K562 (cell line): ENCODE measurements around the gene SLC9C2. TPM values are rescaled to one million over a fixed set of nuclear protein-coding genes. Genes with fewer than 3 reads are reported as not detected.

Experiments
- BACH1 ChIP-seq: fragments of 200-800 bp; sonication (Bioruptor generic); IDR thresholded peaks from 2 replicates; pipeline ENCODE4 v1.6.1; 2016; ENCODE audit warnings: missing genetic modification characterization, missing compliant biosample characterization
- IFI16 ChIP-seq: fragments of 250-450 bp; sonication (Bioruptor Pico); IDR thresholded peaks from 2 replicates; pipeline ENCODE4 v2.1.2; 2022; ENCODE audit warnings: mild to moderate bottlenecking, inconsistent platforms
- PRMT5 ChIP-seq: sonication (generic); formaldehyde crosslinking; IDR thresholded peaks from 2 replicates; pipeline ENCODE4 v1.5.0; 2020; ENCODE audit warnings: missing genetic modification reagents
- SMARCE1 ChIP-seq: fragments of 450-650 bp; IDR thresholded peaks from 2 replicates; pipeline ENCODE4 v1.7.1; 2016; ENCODE audit warnings: mild to moderate bottlenecking
- SREBF1 ChIP-seq: fragments of 150-350 bp; IDR thresholded peaks from 2 replicates; pipeline ENCODE4 v1.6.1; 2014; ENCODE audit warnings: antibody characterized with exemption, low read depth, low read length, borderline replicate concordance
- ZNF184 ChIP-seq: sonication (generic); formaldehyde crosslinking; IDR thresholded peaks from 2 replicates; pipeline ENCODE4 v1.5.0; 2020; ENCODE audit warnings: missing genetic modification reagents
- polyA plus RNA-seq, 8 experiments: library from polyadenylated mRNA; depleted of rRNA in 4 of 8; stranded (reverse) in 5 of 8; unstranded in 3 of 8; fragments of >200 nt; fragmentation: Nextera tagmentation in 2 of 8; fragmentation: Illumina TruSeq in 1 of 8; extraction: Ambion mirVana in 2 of 8; extraction: Trizol in 1 of 8; gene quantifications; 2 replicates each; pipeline versions ENCODE4 v1.2.1 to v1.2.3, GENCODE V29; 2011 to 2014; ENCODE audit warnings: inconsistent platforms in 1 of 8, missing spikeins in 1 of 8
- total RNA-seq, 7 experiments: library from RNA; depleted of rRNA in 6 of 7; stranded (reverse); fragments of >200 nt in 6 of 7; fragmentation: Illumina TruSeq in 2 of 7; extraction: Trizol in 2 of 7; gene quantifications; 2 replicates each; pipeline versions ENCODE4 v1.2.1 to v1.2.3, GENCODE V29; 2011 to 2021; ENCODE audit warnings: low replicate concordance in 1 of 7
- TF ChIP-seq, protein P1 (sequence below): fragments of 450-650 bp; IDR thresholded peaks from 2 replicates; pipeline ENCODE4 v1.6.1; 2016; ENCODE audit warnings: mild to moderate bottlenecking
- TF ChIP-seq, protein P2 (sequence below): fragments of 250-450 bp; sonication (Bioruptor Pico); IDR thresholded peaks from 2 replicates; pipeline ENCODE4 v1.5.0; 2020; ENCODE audit warnings: mild to moderate bottlenecking
- TF ChIP-seq, protein P3 (sequence below): fragments of 250-450 bp; sonication (Bioruptor Pico); IDR thresholded peaks from 2 replicates; pipeline ENCODE4 v1.5.0; 2022; ENCODE audit warnings: mild to moderate bottlenecking

Gene SLC9C2
- total and polyA plus RNA-seq, 9 of the 15 experiments (the other 6 are each of a cell fraction or from before 2014, with no cell fraction given), result 0.11 to 0.22 (median 0.15) TPM; not detected in 5

DNA sequence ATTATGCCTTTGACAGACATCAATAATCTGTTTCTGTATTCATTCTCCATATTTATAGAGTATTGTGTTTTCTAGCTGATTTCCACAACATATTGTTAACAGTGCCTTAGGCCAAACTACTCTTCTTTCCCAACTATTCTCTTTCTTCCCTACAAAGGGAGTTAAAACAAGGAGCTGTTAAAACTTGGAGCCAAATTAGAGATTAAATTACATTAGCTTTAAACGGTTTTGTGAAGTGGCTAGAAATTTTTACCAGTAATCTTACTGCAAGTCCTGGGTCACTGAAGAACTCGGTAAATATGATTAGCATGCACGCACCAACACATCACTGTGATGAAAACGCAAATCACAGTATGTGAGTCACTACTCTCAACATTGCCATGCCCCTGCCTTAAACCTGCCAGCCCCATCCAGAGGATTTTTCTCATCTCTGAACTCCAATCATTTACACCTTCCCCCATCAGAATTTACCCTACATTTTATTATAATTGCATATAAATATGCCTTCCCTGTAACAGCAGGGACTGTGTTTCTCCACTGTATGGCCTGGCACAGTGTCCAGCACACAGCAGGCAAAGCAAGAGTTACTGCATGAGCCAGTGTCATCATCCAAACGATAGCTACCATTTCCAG is 127.2 kb downstream of the SLC9C2 start (continued):
- TF ChIP-seq, protein P1, sequence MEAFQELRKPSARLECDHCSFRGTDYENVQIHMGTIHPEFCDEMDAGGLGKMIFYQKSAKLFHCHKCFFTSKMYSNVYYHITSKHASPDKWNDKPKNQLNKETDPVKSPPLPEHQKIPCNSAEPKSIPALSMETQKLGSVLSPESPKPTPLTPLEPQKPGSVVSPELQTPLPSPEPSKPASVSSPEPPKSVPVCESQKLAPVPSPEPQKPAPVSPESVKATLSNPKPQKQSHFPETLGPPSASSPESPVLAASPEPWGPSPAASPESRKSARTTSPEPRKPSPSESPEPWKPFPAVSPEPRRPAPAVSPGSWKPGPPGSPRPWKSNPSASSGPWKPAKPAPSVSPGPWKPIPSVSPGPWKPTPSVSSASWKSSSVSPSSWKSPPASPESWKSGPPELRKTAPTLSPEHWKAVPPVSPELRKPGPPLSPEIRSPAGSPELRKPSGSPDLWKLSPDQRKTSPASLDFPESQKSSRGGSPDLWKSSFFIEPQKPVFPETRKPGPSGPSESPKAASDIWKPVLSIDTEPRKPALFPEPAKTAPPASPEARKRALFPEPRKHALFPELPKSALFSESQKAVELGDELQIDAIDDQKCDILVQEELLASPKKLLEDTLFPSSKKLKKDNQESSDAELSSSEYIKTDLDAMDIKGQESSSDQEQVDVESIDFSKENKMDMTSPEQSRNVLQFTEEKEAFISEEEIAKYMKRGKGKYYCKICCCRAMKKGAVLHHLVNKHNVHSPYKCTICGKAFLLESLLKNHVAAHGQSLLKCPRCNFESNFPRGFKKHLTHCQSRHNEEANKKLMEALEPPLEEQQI, result peak; percentile 12; the same call in 1 of the 2 replicates
- 0 out of 2 replicates have a peak, but pooled peaks have one; percentile 13 for TF ChIP-seq SMARCE1
- TF ChIP-seq SREBF1, result no peak
- TF ChIP-seq, protein P2, sequence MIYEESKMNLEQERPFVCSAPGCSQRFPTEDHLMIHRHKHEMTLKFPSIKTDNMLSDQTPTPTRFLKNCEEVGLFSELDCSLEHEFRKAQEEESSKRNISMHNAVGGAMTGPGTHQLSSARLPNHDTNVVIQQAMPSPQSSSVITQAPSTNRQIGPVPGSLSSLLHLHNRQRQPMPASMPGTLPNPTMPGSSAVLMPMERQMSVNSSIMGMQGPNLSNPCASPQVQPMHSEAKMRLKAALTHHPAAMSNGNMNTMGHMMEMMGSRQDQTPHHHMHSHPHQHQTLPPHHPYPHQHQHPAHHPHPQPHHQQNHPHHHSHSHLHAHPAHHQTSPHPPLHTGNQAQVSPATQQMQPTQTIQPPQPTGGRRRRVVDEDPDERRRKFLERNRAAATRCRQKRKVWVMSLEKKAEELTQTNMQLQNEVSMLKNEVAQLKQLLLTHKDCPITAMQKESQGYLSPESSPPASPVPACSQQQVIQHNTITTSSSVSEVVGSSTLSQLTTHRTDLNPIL, result 0 out of 2 replicates have a peak, but pooled peaks have one; percentile 12
- TF ChIP-seq BACH1 (tag), result no peak
- no peak for TF ChIP-seq PRMT5
- TF ChIP-seq ZNF184 (CRISPR knock-in tag), result no peak
- TF ChIP-seq, protein P3, sequence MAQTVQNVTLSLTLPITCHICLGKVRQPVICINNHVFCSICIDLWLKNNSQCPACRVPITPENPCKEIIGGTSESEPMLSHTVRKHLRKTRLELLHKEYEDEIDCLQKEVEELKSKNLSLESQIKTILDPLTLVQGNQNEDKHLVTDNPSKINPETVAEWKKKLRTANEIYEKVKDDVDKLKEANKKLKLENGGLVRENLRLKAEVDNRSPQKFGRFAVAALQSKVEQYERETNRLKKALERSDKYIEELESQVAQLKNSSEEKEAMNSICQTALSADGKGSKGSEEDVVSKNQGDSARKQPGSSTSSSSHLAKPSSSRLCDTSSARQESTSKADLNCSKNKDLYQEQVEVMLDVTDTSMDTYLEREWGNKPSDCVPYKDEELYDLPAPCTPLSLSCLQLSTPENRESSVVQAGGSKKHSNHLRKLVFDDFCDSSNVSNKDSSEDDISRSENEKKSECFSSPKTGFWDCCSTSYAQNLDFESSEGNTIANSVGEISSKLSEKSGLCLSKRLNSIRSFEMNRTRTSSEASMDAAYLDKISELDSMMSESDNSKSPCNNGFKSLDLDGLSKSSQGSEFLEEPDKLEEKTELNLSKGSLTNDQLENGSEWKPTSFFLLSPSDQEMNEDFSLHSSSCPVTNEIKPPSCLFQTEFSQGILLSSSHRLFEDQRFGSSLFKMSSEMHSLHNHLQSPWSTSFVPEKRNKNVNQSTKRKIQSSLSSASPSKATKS (CRISPR knock-in tag), result no peak
- TF ChIP-seq IFI16 (CRISPR knock-in tag), result no peak
